ENCODE results near the gene GSS.

Gene GSS

DNA sequence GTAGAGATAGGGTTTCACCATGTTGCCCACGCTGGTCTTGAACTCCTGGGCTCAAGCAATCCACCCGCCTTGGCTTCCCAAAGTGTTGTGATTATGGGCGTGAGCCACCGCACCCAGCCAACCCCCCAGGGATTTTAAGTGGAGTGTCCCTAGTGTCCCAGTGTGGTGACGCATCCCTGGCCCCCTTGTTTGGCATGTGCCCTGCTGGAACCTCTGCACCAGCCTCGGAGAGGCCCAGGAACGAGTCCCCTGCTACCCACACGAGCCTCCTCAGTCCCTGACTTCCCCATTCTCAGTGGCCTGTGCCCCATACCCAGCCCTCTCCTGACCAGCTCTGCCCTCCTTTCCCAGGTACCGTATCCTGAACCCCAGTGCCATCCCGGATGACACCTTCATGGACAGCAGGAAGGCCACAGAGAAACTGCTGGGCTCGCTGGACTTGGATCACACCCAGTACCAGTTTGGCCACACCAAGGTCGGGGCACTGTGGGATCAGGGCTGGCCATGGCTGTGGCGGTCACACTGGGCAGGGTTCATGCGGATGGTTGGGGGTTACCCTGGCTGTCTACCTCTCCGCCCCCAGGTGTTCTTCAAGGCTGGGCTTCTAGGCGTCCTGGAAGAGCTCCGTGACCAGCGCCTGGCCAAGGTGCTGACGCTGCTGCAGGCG lies 37.3 kb upstream of the GSS start:
- no peak for DNase-seq

- DNase-seq = no peak
Measured at GRCh38 chr20:34990661-34991214, 35.1 kb upstream of the GSS start.

- DNase-seq = no peak
Measured at GRCh38 chr20:34990231-34990630, 34.6 kb upstream of the GSS start.

- DNase-seq = no peak
Measured at GRCh38 chr20:34989670-34990069, 34.1 kb upstream of the GSS start.

DNA sequence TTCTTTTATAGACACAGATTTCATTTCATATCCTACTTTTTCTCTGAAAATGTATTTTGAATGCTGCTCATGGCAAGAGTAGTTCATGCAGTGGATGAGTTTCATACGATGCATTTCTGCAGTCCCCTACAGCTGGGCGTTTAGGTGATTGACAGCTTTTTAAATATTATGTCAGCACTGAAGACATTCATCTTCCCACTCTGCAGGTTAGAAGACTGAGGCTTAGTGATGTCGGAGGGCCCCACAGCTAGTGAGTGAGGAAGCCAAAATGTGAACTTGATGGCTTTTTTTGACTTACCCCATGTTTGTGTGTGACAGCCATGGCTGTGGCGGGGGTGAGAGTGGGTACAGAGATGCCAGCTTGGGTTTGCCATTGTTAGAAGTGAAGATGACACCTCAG lies 33.5 kb upstream of the GSS start:
- DNase-seq = no peak

GRCh38 chr20:34988191-34988540 lies 32.6 kb upstream of the GSS start:
- DNase-seq = no peak

GRCh38 chr20:34987288-34988190 lies 31.9 kb upstream of the GSS start:
- no peak for DNase-seq

GRCh38 chr20:34986311-34987287 lies 31.0 kb upstream of the GSS start:
- no peak for DNase-seq

GRCh38 chr20:34985461-34986310 lies 30.1 kb upstream of the GSS start:
- DNase-seq = no peak

GRCh38 chr20:34984756-34985261 lies 29.2 kb upstream of the GSS start:
- no peak for DNase-seq

- peak; percentile 87 for DNase-seq
Measured at GRCh38 chr20:34983995-34984735, 28.6 kb upstream of the GSS start.

- no peak for DNase-seq
Measured at GRCh38 chr20:34983089-34983820, 27.6 kb upstream of the GSS start.

GRCh38 chr20:34982270-34983088 lies 26.9 kb upstream of the GSS start:
- DNase-seq = no peak

- DNase-seq = no peak
Measured at GRCh38 chr20:34980543-34981233, 25.1 kb upstream of the GSS start.

DNA sequence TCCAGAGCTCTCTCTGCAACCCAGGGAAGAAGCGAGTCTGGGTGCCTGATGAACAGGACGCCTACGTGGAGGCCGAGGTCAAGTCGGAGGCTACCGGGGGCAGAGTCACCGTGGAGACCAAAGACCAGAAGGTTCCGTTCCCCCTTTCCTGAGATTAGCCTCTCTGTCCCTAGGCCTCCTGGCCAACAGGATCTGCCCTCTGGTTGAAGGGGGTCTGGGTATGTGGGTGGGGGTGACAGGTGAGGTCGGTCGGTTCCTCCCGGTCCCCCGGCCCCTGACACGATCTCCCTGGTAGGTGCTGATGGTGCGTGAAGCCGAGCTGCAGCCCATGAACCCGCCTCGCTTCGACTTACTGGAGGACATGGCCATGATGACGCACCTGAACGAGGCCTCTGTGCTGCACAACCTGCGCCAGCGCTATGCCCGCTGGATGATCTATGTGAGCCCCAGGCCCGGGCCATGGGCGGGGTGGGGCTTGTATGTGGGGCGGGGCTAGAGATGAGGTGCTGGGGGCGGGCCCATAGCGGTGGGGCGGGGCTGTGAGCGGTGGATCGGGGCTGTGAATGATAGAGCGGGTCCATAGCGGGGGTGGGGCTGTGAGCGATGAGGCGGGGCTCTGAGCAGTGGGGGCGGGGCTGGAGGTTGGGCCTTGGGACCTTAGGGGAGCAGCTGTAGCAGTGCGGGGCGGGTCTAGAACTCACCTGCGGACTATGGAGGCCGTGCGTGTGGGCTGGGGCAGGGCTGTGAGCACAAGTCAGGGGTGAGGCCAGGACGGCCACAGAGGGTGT lies 24.0 kb upstream of the GSS start:
- DNase-seq = no peak

- no peak for DNase-seq
Measured at GRCh38 chr20:34978092-34978744, 22.6 kb upstream of the GSS start.

DNA sequence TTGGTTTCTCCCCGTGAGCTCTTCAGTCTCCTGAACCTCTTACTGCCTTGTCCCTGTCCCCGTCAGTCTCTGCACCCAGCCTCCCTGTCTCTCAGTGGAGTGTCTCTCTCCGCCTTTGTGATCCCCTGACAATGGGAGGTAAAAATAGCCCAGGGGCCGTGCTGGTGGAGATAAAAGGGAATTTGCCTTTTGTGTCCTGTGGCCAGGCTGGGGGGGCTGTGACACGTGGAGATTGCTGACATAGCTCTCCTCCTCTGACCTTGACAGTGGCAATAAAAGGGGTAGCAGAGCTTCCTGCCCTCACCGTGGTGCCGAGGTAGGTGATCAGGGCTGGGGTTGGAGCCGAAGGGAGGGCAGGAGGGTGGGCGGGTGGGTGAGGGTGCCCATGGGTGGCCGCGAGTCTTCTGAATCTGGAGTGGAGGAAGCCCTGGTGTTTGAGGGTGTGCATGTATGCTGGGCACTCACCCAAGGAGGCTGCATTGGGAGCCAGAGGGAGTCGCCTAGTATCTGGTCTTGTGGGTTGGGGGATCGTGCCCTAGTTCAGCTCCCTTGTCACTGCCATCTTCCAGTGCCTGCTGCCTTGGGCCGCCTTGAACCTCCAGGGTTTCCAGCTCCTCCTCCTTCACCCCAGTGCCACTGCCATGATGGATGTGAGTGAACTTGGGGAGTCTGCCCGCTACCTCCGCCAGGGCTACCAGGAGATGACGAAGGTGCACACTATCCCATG lies 21.9 kb upstream of the GSS start:
- no peak for DNase-seq

Measured in NCI-H748 treated with DMSO at 0.1 percent for 48 hours (cell line).